ENCODE measurements around the gene ZNF581.
A peak's percentile ranks its signal among the peaks of the same experiment; 100 is the strongest.

Gene ZNF581

GRCh38 chr19:55648585-55649267 lies 5.3 kb downstream of the ZNF581 start:
- no peak for DNase-seq (ENCODE audit: low read depth)

- DNase-seq (ENCODE audit: low read depth) = no peak
Observed at GRCh38 chr19:55649268-55650125, 6.0 kb downstream of the ZNF581 start.

GRCh38 chr19:55650126-55650557 lies 6.7 kb downstream of the ZNF581 start:
- no peak for DNase-seq (ENCODE audit: low read depth)

GRCh38 chr19:55650602-55651230 lies 7.3 kb downstream of the ZNF581 start:
- DNase-seq (ENCODE audit: low read depth) = no peak

- DNase-seq (ENCODE audit: low read depth) = no peak
Observed at GRCh38 chr19:55651236-55651635, 7.8 kb downstream of the ZNF581 start.

GRCh38 chr19:55652311-55653128 lies 9.1 kb downstream of the ZNF581 start:
- no peak for DNase-seq (ENCODE audit: low read depth)

- DNase-seq (ENCODE audit: low read depth) = peak; percentile 98
Observed at GRCh38 chr19:55653651-55654322, 10.3 kb downstream of the ZNF581 start.

- DNase-seq (ENCODE audit: low read depth) = peak; percentile 99
Observed at GRCh38 chr19:55654323-55654867, 10.9 kb downstream of the ZNF581 start.

GRCh38 chr19:55654868-55655647 lies 11.6 kb downstream of the ZNF581 start, which contains the start of gene U2AF2:
Gene U2AF2, plus strand, starts transcription at chr19:55655035. Its CDS starts 70 bp downstream, at chr19:55655105.
- peak; percentile 89 for DNase-seq (ENCODE audit: low read depth)

GRCh38 chr19:55655648-55656040 lies 12.2 kb downstream of the ZNF581 start:
- no peak for DNase-seq (ENCODE audit: low read depth)

- DNase-seq (ENCODE audit: low read depth) = no peak
Observed at GRCh38 chr19:55656552-55656951, 13.1 kb downstream of the ZNF581 start.

GRCh38 chr19:55656988-55657747 lies 13.7 kb downstream of the ZNF581 start:
- no peak for DNase-seq (ENCODE audit: low read depth)

- DNase-seq (ENCODE audit: low read depth) = no peak
Observed at GRCh38 chr19:55658846-55659459, 15.5 kb downstream of the ZNF581 start.

- DNase-seq (ENCODE audit: low read depth) = no peak
Observed at GRCh38 chr19:55659822-55660221, 16.4 kb downstream of the ZNF581 start.

- DNase-seq (ENCODE audit: low read depth) = no peak
Observed at GRCh38 chr19:55660404-55660803, 17.0 kb downstream of the ZNF581 start.

- no peak for DNase-seq (ENCODE audit: low read depth)
Observed at GRCh38 chr19:55660991-55661390, 17.5 kb downstream of the ZNF581 start.

GRCh38 chr19:55661826-55662225 lies 18.4 kb downstream of the ZNF581 start:
- DNase-seq (ENCODE audit: low read depth) = no peak

- DNase-seq (ENCODE audit: low read depth) = no peak
Observed at GRCh38 chr19:55663846-55664536, 20.5 kb downstream of the ZNF581 start.

Measured in CMK (cell line).